GM19372 (cell line): ENCODE data around the gene ACVR1B.

Source experiments
- ATAC-seq: cut with Tn5 transposase; IDR thresholded peaks from one replicate; pipeline ENCODE4 v1.9.1; 2021; ENCODE audit warnings: mild to moderate bottlenecking, low read depth, moderate library complexity; ENCODE audit not compliant: unreplicated experiment

The ACVR1B gene

GRCh38 chr12:51951199-51951842 is at the start of gene ACVR1B:
TSS of gene ACVR1B (plus strand) at chr12:51951699. CDS start at chr12:51951744, 45 bp downstream.
- peak; percentile 89 for ATAC-seq

- no peak for ATAC-seq
Measured at GRCh38 chr12:51901881-51902280, 49.6 kb upstream of the ACVR1B start.

GRCh38 chr12:51904951-51905470 is 46.5 kb upstream of the ACVR1B start:
- no peak for ATAC-seq

GRCh38 chr12:51905471-51906429 is 45.7 kb upstream of the ACVR1B start:
- ATAC-seq, result no peak

DNA sequence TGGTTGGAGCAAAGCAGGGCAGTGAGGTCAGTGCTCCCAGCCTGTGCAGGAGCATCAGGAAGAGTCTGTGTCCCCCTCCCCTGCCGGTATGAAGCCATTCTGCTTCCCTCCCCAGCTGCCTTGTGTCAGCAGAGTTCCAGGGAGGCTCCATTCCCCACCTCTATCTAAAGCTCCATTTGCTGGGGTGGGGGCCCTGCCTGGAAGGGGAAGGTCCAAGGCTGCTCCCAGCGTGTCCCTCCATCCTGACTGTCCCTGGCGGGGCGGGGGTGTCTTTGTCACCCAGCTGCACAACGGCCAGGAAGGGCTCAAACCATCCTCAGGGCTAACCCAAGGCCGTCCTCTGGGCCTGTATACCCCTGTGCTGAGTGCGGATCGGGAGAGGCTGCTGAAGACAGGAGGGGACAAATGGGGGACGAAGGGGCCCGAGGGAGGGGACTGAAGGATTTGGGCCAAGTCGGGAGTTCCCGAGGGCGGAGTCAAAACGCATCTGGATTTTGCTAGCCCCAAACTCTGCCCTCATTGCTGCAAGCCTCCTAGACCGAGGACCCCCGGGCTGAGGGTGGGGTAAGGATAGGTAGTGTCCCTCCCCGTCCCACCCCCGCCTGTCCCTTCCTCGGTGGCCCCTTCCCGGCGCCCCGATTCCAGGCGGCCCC is 44.9 kb upstream of the ACVR1B start:
- ATAC-seq, result no peak

GRCh38 chr12:51907083-51907855 is 44.2 kb upstream of the ACVR1B start, which contains the start of gene ACVRL1:
TSS of gene ACVRL1 (plus strand) at chr12:51907504. CDS start at chr12:51912475, 4,971 bp downstream.
- ATAC-seq, result no peak

GRCh38 chr12:51907856-51908425 is 43.6 kb upstream of the ACVR1B start:
- no peak for ATAC-seq

DNA sequence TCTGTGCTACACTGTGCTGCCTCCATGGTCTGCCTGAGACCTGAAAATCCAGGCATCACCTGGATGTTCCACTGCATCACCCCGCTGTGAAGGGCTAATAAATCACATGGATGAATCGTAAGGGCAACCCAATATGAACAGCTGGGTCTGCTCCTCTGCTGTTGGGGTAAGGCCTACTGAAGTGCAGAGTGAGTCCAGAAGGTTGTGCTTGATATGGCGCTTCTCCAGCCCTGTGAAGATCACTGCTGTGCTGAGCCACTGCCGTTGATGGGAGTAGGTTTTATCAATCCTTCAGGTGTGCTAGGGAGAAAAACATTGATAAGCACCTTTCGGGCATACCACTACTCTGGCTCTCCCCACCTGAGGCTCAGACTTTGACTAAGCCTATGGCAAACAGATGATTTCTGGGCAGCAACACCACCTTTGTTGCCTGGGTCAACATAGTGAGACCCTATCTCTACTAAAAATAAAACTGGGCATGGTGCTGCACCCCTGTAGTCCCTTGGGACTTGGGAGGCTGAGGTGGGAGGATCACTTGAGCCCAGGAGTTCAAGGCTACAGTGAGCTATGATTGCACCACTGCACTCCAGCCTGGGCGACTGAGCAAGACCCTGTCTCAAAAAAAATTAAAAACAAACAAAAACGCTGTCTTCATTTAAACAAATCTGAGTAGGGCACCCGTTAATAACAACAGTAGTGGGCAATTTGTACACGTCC is 42.5 kb upstream of the ACVR1B start:
- no peak for ATAC-seq

DNA sequence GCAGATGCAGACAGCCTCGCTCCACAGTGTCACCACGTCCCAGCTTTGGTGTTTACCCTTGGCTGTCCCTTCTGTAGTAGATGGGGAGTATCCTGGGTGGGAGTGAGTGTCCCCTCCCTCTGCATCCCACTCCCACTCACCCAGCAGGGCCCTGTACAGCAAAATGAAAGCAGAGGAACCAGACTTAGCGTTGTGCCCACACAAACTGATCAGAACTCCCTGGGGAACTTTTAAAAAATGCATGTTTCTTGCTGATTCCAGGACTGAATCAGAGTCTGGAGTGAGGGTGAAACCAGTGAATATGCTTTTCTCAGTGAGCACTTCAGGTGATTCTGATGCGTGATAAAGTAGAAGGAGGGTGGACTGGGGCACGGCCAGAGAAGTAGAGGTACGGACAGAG is 41.3 kb upstream of the ACVR1B start:
- ATAC-seq, result no peak

DNA sequence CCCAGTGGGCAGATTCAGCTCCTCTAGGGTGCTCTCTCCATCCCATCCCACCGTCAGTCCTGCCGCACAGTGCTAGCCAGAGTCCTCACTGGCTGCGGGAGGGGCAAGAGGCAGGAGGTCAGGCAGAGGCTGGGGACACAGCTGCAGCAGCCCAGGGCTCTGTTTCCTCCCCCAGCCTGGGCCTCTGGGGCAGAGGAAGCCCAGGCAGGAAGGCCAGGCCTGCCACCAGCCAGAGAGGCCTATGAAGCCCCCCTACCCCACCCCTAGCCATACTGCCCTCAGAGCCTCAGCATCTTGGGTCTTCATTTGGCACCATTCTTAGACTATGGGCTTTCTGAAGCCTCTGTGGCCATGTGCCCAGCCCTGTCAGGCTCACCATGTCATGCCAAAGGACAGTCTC is 40.8 kb upstream of the ACVR1B start:
- ATAC-seq, result no peak

DNA sequence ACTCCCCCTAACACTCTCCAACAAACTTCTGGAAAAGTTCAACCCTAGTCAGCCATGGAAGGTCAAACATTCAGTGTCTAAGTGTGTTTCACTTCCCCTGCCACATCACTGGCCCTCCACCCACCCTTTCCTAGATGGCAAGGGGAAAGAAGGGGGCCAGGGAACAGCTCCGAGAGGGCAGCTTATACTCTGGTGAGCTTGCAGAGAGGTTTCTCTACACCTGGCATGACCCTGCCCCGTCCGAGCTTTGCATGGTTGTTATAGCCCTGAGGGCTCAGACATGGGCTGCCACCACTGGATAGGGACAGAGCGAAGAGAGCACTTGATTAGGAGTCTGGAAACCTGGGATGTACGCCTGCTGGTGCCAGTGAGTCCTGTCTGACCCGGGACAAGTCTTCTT is 40.2 kb upstream of the ACVR1B start:
- ATAC-seq, result no peak

DNA sequence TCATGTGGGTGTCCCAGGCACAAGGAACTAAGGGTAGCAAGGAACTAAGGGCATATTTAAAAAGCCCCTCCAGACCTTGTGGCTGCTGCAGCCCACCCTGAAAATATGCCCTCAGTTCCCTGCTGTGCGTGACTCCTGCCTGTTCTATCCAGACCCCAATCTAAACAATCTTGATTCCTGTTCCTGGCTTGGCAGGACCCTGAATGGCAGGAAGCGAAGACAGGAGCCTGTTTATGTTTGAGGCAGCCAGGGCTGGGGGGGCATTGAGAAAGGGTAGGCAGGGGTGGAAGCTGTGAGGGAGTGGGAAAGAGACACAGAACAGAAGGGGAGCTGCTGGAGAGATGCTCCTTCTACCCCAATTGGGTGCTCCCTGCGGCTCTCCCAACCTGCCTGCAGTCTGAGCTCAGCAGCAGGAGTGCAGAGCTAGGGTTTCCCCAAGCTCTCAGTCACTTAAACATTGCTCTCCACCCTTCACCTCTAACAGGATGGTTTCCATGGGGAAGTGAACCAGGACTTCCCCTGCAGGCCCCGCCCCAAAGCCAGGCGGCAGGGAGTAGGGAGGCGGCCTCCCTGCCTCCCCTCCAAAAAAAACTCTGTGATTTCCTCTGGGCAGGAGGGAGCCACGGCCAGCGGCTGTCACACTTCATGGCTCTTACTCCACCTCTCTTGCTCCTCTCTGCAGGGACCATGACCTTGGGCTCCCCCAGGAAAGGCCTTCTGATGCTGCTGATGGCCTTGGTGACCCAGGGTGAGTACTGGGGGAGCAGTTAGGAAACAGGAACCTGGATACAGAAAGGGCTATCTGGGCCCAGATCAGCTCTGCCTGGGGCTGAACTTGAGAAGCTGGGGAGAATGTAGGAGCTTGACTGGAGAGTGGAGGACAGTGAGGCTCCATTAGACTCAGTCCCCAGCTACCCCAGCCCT is 39.4 kb upstream of the ACVR1B start:
- no peak for ATAC-seq

GRCh38 chr12:51913071-51914033 is 38.1 kb upstream of the ACVR1B start:
- no peak for ATAC-seq

- no peak for ATAC-seq
Measured at GRCh38 chr12:51914034-51914923, 37.2 kb upstream of the ACVR1B start.

DNA sequence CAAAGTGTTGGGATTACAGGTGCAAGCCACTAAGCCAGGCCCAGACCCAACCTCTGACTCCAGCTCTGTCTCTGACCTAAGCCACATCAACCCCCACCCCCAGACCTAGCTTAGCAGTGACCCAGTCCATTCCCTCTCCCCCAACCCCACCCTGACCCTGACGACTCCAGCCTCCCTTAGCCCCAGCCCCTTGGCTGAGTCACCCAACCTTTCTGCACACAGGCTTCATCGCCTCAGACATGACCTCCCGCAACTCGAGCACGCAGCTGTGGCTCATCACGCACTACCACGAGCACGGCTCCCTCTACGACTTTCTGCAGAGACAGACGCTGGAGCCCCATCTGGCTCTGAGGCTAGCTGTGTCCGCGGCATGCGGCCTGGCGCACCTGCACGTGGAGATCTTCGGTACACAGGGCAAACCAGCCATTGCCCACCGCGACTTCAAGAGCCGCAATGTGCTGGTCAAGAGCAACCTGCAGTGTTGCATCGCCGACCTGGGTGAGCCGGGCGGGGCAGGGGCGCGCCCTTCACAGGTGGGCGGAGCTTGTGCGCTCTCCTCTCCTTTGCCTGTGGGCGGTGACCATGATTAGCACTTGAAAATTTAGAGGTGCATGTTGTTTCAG is 36.4 kb upstream of the ACVR1B start:
- ATAC-seq, result no peak

GRCh38 chr12:51915951-51916350 is 35.5 kb upstream of the ACVR1B start:
- no peak for ATAC-seq
